MM.1S (cell line): ENCODE results near the gene PSPN.

Experiments
- EZH2phosphoT487 ChIP-seq: fragments of 300-600 bp; sonication (generic); IDR thresholded peaks from 2 replicates; pipeline ENCODE4 v1.6.1; 2018; ENCODE audit warnings: antibody characterized with exemption, low read length
- TF ChIP-seq, protein P1 (sequence below): fragments of 300-600 bp; sonication (generic); IDR thresholded peaks from 2 replicates; pipeline ENCODE4 v1.5.1; 2016; ENCODE audit warnings: antibody characterized with exemption, low read length, mixed read lengths

DNA sequence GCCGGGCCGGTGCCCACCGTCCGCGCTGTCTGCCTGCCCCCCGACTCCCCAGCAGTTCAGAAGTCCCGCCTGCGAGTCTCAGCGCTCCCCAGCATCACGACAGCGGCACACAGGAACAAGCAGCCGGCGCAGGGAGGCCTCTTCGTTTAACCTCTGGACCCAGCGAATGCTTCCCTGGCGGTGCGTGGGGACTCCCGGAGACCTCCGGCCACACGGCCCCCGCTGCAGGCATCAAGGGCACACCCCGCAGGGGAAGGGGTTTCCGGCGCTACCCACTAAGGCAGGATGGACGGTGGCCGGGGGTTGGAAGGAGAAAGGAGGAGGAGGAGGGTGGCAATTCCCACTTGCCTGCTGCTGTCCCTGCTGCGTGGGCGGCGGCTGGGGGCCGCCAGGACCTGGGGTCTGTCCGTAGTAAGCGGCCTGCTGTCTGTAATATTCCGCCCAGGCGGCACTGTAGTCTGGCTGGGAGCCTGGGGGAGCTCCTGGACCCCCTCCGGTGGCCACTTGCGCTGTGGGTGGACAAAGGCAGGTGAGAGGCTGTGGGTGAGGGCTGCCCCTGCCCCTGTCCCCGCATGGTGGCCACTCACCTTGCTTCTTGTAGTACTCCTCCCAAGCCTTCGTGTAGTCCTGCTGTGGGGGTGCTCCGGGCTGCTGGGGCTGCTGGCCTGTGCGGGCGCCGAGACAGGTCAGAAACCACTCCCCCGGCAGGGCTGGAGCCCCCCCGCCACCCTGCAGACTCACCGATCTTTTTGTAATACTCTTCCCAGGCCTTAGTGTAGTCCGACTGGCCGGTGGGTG lies 39.3 kb upstream of the PSPN start:
- TF ChIP-seq, protein P1, sequence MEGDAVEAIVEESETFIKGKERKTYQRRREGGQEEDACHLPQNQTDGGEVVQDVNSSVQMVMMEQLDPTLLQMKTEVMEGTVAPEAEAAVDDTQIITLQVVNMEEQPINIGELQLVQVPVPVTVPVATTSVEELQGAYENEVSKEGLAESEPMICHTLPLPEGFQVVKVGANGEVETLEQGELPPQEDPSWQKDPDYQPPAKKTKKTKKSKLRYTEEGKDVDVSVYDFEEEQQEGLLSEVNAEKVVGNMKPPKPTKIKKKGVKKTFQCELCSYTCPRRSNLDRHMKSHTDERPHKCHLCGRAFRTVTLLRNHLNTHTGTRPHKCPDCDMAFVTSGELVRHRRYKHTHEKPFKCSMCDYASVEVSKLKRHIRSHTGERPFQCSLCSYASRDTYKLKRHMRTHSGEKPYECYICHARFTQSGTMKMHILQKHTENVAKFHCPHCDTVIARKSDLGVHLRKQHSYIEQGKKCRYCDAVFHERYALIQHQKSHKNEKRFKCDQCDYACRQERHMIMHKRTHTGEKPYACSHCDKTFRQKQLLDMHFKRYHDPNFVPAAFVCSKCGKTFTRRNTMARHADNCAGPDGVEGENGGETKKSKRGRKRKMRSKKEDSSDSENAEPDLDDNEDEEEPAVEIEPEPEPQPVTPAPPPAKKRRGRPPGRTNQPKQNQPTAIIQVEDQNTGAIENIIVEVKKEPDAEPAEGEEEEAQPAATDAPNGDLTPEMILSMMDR: no peak
- no peak for TF ChIP-seq EZH2phosphoT487
